Body of pancreas (tissue), 4 donors: Measurements from ENCODE around the gene IRX5. TPM values are rescaled to one million over a fixed set of nuclear protein-coding genes. Genes with fewer than 3 reads are reported as not detected.

Experiments
- ATAC-seq: fragments of 150-250 bp; one replicate; pipeline ENCODE4 v1.9.1; 2016
- DNase-seq, 4 donors: peaks; one replicate each; pipeline ENCODE4 v3.0.0-alpha.2; 2019
- H3K27ac ChIP-seq, 4 donors: fragments of 200-600 bp; sonication (generic); 1 replicate in 3 of 4; 2 replicates in 1 of 4; pipeline versions ENCODE4 v1.5.1 to v1.6.1; 2016 to 2019; ENCODE audit warnings: mild to moderate bottlenecking in 1 of 4, mixed read lengths in 1 of 4, moderate library complexity in 1 of 4
- H3K27me3 ChIP-seq, 2 donors: fragments of 200-600 bp; sonication (generic); one replicate each; pipeline ENCODE4 v1.6.0; 2016; ENCODE audit warnings: mild to moderate bottlenecking in 1 of 2
- H3K36me3 ChIP-seq, 2 donors: fragments of 200-600 bp; sonication (generic); replicated peaks in 1 of 2; 2 replicates each; pipeline ENCODE4 v1.5.1; 2016; ENCODE audit warnings: low read depth in 2 of 2; ENCODE audit not compliant: insufficient read depth in 1 of 2
- H3K4me1 ChIP-seq: fragments of 200-600 bp; sonication (generic); one replicate; pipeline ENCODE4 v1.6.0; 2016
- H3K4me3 ChIP-seq, 2 donors: fragments of 200-600 bp; sonication (generic); 1 replicate in 1 of 2; 2 replicates in 1 of 2; pipeline ENCODE4 v1.5.1; 2016 to 2019
- H3K9me3 ChIP-seq, 3 donors: fragments of 200-600 bp; sonication (generic); 1 replicate in 2 of 3; 2 replicates in 1 of 3; pipeline ENCODE4 v1.5.1; 2016
- CTCF ChIP-seq, 7 experiments: fragments of 450-650 bp in 4 of 7; fragments of 200-600 bp in 3 of 7; sonication (generic) in 3 of 7; IDR thresholded peaks; one replicate each; pipeline ENCODE4 v1.5.1; 2016 to 2019; ENCODE audit warnings: antibody characterized with exemption in 7 of 7
- POLR2A ChIP-seq, 3 donors: fragments of 450-650 bp; IDR thresholded peaks; one replicate each; pipeline ENCODE4 v1.6.1; 2016; ENCODE audit warnings: antibody characterized with exemption in 3 of 3, mild to moderate bottlenecking in 2 of 3
- WGBS, 2 donors: methylation state at CpG; one replicate each; pipeline ENCODE4 v1.1.5; 2017; 5-methylcytosine and 5-hydroxymethylcytosine counted together
- intact Hi-C: fragments of 100-400 bp; cut with DNase I; formaldehyde crosslinking; loops from one replicate; pipeline ENCODE4 v1.15.1; 2023
- total RNA-seq, 2 donors: library from RNA; depleted of rRNA; stranded (reverse); fragments of >200 nt; gene quantifications; one replicate each; pipeline ENCODE4 v1.1.0, GENCODE V29; 2016

IRX5 gene
- total RNA-seq, 2 donors from 2014 or later: 0.26 TPM; not detected in 1

GRCh38 chr16:54890381-54890780 lies 40.3 kb upstream of the IRX5 start:
- 72 to 83% methylated on average over 4 of the region's 4 CpGs for WGBS, 2 donors
- no peaks in the 10 kb centered on the region for H3K27me3 ChIP-seq
- H3K4me3 ChIP-seq: no peak overlapping the region
- intact Hi-C loops: no loop called here
- no peak for DNase-seq
- no peak overlapping the region for H3K27ac ChIP-seq
- TF ChIP-seq CTCF (IDR thresholded peaks at IDR 0.05) (no peak), POLR2A (IDR thresholded peaks at IDR 0.05) (no peak)
- no peak for ATAC-seq
- H3K9me3 ChIP-seq: no peaks in the 10 kb centered on the region
- no peaks in the 10 kb centered on the region for H3K4me1 ChIP-seq
- H3K36me3 ChIP-seq: no peaks in the 10 kb centered on the region

GRCh38 chr16:54891346-54891745 lies 39.3 kb upstream of the IRX5 start:
- intact Hi-C loops: no loop called here
- Histone ChIP-seq H3K4me1 (no peaks in the 10 kb centered on the region), H3K27ac (no peak overlapping the region), H3K36me3 (no peaks in the 10 kb centered on the region), H3K4me3 (no peak overlapping the region), H3K27me3 (no peaks in the 10 kb centered on the region), H3K9me3 (no peaks in the 10 kb centered on the region)
- no peak for ATAC-seq
- 57 to 62% methylated on average over 4 of the region's 4 CpGs for WGBS, 2 donors
- TF ChIP-seq POLR2A (IDR thresholded peaks at IDR 0.05) (no peak), CTCF (IDR thresholded peaks at IDR 0.05) (no peak)
- no peak for DNase-seq

GRCh38 chr16:54892981-54893380 lies 37.7 kb upstream of the IRX5 start:
- Histone ChIP-seq H3K27me3 (no peaks in the 10 kb centered on the region), H3K9me3 (no peaks in the 10 kb centered on the region), H3K4me3 (no peak overlapping the region), H3K27ac (no peak overlapping the region), H3K4me1 (no peaks in the 10 kb centered on the region), H3K36me3 (no peaks in the 10 kb centered on the region)
- intact Hi-C loops: no loop called here
- TF ChIP-seq CTCF (IDR thresholded peaks at IDR 0.05) (no peak), POLR2A (IDR thresholded peaks at IDR 0.05) (no peak)
- WGBS, 2 donors: 80% methylated on average over 6 of the region's 6 CpGs
- no peak for DNase-seq
- no peak for ATAC-seq

GRCh38 chr16:54897930-54898329 lies 32.7 kb upstream of the IRX5 start:
- Histone ChIP-seq H3K4me1 (no peaks in the 10 kb centered on the region), H3K27me3 (no peaks in the 10 kb centered on the region), H3K36me3 (no peaks in the 10 kb centered on the region), H3K4me3 (no peak overlapping the region), H3K27ac (no peak overlapping the region), H3K9me3 (no peaks in the 10 kb centered on the region)
- 67 to 70% methylated on average over 3 of the region's 3 CpGs for WGBS, 2 donors
- no peak for ATAC-seq
- no peak for DNase-seq
- TF ChIP-seq CTCF (IDR thresholded peaks at IDR 0.05) (no peak), POLR2A (IDR thresholded peaks at IDR 0.05) (no peak)
- intact Hi-C loops: no loop called here

GRCh38 chr16:54901606-54902005 lies 29.1 kb upstream of the IRX5 start:
- Histone ChIP-seq H3K9me3 (no peaks in the 10 kb centered on the region), H3K4me1 (no peaks in the 10 kb centered on the region), H3K27ac (no peak overlapping the region), H3K36me3 (no peaks in the 10 kb centered on the region), H3K4me3 (no peak overlapping the region), H3K27me3 (no peaks in the 10 kb centered on the region)
- intact Hi-C loops: no loop called here
- no peak for ATAC-seq
- WGBS, 2 donors: 92 to 94% methylated on average over 7 of the region's 7 CpGs
- no peak for TF ChIP-seq POLR2A (IDR thresholded peaks at IDR 0.05)
- no peak for TF ChIP-seq CTCF (IDR thresholded peaks at IDR 0.05)
- DNase-seq: no peak
